Dedifferentiated amniotic fluid mesenchymal stem cell (primary cell): ENCODE results near the gene SH2D1A.
"Not testable (repeated sequence)": the region's sequence is repeated elsewhere in the genome, so short reads cannot be mapped to it uniquely, and the experiment has no call there.

Experiments
- DNase-seq: peaks from one replicate; pipeline ENCODE4 v3.0.0-alpha.2; 2016; ENCODE audit errors: extremely low spot score

Gene SH2D1A

DNA sequence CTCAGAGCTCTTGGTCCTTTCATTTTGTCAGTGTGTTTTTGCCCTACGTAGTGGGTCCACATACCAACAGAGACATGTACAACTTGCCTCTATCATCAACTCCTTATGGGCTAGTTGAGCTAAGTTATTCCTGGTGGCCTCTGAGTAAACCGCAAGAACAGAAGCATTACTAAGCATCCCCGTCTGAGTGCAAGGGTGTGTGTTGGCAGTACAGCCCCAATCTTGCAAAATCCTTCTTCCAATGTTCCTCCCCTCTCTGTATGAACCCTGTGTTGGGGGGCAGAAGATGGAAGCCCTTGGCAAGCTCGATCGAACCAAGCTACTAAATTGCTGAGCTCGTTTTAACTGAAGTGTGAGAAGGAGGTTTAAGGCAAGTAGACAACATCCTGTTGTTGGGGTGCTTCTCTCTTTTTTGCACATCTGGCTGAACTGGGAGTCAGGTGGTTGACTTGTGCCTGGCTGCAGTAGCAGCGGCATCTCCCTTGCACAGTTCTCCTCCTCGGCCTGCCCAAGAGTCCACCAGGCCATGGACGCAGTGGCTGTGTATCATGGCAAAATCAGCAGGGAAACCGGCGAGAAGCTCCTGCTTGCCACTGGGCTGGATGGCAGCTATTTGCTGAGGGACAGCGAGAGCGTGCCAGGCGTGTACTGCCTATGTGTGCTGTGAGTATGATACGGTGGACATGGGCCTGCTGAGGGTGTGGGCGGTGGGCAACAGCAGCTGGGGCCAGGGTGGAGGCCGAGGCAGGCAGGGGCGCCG is at the start of gene SH2D1A:
Gene SH2D1A (plus strand): TSS at position 447 of the 760 bp plus-strand sequence. CDS start 80 bp downstream, at position 527.
- DNase-seq, result no peak

DNA sequence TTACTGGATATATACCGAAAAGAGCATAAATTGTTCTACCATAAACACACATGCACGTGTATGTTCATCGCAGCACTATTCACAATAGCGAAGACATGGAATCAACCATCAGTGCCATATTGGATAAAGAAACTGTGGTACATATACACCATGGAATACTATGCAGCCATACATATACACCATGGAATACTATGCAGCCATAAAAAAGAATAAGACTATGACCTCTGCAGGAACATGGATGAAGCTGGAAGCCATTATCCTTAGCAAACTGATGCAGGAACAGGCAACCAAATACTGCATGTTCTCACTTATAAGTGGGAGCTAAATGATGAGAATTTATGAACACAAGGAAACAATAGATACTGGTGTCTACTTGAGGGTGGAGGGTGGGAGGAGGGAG is 47.0 kb upstream of the SH2D1A start:
- DNase-seq, result not testable (repeated sequence)

DNA sequence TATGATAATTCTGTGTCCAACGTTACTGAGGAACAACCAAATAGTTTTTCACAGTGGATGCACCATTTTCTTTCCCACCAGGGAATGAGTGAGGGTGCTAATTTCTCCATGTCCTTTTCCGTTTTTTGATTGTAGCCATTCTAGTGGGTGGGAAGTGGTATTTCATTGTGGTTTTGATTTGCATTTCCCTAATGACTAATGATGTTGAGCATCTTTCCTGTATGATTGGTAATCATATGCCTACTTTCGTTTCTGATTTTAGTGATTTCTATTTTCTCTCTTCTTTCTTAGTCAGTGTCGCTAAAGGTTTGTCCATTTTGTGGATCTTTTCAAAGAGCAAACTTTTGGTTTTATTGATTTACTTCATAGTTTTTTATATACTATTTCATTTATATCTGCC is 46.0 kb upstream of the SH2D1A start:
- DNase-seq, result no peak

DNA sequence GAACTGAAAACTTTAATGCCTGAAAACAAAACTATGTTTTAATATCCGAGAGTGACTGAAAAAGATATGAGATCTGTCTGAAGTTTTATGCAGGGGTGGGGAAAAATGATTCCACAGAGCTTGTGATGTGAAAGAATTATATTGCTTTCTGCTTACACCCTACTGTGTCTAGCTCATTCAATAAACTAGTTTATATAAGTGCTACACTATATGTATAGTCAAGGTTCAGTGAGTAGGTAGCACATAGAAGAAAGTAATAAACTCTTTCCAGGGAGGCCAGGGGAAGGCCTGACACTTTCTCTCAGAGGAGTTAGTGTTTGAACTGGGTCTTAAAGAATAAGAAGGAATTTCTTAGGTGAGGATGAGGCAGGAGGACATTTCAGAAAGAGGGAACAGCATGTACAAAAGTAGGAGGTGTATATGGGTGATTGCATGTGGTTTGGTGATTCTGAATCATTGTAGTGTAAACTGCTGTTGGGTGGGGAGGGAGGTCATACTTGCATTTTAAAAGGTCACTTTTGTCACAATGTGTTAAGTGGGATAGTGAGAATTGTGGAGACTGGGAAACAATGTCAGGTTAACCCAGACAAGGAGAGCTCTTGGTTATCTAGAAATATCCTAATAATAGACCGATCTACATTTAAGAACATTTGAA is 39.0 kb upstream of the SH2D1A start:
- no peak for DNase-seq

DNA sequence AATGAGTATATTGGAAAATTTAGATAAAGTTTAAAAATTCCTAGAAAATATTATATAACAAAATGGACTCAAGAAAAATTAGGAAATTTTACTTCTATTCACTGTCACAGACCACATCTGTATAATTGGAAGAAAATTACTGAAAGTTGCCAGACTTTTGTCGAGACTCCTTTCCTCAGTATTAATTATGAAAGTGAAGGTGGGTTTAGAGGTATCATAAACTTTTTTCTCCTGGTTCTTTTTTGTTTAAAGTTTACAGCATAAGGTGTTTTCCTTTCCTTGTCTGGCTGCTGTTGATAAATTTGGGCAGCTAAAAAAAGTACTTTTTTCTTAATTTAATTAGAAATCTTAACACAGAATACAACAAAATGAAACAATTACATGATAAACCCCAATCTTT is 20.6 kb upstream of the SH2D1A start:
- DNase-seq, result no peak

DNA sequence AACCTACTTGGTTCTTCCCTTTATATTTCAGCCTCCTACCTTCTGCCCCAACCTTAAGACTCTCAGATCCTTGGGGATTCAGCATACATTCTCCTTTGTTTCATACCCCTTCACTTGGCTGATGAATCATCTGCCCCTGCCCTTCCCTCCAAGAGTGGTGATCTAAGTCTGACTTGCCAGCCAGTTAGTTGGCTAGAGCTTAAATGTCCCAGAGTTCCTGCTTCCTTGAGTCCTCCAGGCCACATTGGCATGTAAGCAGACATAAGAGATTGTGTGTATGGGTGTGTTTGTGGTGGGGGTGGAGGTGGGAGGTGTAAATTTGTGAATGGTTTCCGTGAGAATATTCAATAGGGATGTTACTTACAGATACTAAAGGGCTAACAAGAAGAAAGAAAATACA is 17.6 kb upstream of the SH2D1A start:
- no peak for DNase-seq

DNA sequence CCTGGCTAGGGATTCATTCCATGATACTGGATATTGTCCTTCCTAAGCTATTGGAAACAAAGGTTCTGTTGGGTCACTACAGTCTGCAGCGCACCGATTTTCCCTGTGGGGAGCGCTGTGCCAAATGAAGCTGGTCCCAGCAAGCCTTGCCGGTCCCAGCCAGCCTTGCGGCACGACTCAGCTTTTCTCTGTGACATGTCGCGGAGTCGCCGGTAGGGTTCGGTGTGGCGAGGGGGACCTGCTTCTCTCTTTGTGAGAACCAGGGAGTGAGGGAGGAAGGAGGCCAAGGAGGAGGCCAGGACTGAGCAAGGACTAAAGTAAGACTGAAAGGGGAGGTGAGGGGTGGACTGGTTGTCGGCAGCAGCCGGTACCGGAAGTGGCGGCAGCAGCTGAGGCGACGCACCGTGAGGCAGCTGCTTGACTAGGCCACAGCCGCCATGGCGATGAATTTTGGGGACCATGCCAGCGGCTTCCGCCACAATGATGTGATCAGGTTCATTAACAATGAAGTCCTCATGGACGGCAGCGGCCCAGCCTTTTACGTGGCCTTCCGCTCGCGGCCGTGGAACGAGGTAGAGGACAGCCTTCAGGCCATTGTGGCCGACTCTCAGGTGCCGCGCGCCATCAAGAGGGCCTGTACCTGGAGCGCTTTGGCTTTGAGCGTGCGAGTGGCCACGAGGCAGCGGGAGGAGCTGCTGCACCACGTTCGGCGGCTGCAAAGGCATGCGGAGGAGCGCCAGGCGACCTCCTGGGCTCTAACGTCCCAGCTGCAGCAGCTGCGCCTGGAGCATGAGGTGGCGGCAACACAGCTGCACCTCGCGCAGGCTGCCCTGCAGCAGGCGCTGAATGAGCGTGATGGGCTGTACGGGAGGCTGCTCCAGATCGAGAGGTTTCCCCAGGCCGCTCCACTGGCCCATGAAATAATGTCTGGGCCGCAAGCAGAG is 13.6 kb upstream of the SH2D1A start, which contains the start of gene TEX13D:
Gene TEX13D (plus strand): TSS at position 180 of the 944 bp plus-strand sequence. CDS start 258 bp downstream, at position 438.
- no peak for DNase-seq

DNA sequence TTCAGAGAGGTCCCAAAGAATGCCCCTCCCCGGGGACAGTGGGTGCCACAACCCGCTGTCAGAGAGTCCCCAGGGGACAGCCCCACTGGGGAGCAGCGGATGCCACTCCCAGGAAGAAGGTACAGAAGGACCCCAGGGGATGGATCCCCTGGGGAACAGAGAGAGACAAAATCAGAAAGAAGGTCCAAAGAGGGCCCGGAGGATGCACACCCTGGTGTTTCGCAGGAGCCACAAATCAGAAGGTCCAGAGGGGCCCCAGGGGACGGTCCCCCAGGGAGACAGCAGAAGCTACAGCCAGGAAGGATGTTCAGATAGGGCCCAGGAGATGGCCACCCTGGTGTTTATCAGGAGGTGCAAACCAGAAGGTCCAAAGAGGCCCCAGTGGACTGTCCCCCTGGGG is 12.5 kb upstream of the SH2D1A start:
- DNase-seq, result no peak

DNA sequence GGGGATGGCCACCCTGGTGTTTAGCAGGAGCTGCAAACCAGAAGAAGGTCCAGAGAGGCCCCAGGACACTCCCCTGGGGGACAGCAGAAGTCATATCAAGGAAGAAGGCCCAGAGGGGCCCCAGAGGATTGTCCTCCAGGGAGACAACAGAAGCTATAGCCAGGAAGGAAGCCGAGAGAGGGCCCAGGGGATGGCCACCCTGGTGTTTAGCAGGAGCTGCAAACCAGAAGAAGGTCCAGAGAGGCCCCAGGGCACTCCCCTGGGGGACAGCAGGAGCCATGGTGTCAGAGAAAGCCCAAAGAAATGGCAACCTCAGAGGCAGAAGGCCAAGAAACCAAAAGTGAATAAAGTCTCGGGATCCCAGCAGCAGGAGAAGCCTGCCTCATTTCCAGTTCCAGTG is 11.8 kb upstream of the SH2D1A start:
- DNase-seq, result not testable (repeated sequence)

DNA sequence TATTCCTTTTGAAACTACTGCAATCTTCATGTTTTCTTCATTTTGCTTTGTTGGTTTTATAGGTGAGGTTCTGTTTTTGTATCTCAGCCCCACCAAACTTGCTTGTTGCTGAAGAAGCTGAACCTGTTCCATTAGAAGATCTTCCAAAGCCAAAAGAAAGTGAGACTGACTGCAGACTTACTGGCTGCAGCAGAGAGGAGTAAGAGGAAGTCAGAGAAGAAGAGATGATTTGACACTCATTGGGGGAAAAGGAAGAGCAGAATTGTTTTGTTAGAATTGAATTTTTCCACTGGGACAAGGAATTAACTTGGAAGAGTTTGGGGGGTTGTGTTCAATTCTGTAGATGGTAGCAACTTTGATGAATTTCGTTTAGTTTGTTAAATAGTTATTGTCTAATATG is 10.8 kb upstream of the SH2D1A start:
- DNase-seq, result no peak

DNA sequence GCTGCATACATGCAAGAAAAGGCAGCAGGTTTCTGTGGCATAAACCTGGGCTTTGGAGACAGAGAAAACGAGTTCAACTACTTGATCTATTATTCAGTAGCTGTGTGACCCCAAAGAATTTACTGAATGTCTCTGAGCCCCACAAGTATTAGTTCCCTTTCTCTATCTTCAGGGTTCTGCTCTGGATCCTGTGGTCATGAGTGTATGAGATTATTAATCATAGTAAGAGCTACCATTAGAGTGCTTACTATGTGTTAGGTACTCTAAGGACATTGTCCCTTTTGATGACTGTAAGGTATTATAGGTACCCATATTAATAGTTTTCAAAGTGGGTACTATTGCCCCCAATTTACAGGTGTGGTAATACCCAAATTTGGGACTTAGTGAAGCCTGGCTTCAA is 8.4 kb upstream of the SH2D1A start:
- DNase-seq, result no peak

DNA sequence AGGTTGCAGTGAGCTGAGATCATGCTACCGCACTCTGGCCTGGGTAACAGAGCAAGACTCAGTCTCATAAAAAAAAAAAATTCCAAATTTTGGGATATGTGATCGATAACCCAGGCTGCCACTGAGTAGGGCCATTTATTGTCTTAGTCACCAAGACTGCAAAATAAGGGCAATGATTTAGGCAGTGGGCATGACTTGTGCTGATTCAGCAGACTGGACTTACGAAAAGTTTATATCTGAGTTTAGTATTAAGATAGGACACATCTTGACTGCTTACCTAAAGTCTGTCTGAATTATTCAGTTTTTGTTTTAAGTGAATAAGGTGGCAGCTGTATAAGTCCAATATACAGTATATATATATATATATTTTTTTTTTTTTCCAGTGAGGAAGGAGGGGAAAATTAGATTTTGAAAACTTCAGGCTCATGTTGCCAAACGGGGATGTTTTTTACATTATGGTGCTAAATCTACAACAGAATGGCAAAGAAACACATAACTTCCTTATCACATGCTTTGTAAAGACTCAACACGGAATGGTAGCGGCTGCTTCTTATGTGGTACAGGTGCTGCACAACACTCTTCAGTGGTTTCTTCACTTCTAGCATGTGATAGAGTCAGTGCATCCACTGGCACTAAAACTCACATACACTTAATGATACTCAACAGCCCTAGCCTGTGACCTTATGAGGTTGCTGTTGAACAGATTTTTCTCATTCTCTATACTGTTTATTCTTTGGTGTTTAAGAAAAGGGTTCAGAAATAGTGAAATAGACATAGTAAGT is 7.4 kb upstream of the SH2D1A start:
- DNase-seq, result no peak

DNA sequence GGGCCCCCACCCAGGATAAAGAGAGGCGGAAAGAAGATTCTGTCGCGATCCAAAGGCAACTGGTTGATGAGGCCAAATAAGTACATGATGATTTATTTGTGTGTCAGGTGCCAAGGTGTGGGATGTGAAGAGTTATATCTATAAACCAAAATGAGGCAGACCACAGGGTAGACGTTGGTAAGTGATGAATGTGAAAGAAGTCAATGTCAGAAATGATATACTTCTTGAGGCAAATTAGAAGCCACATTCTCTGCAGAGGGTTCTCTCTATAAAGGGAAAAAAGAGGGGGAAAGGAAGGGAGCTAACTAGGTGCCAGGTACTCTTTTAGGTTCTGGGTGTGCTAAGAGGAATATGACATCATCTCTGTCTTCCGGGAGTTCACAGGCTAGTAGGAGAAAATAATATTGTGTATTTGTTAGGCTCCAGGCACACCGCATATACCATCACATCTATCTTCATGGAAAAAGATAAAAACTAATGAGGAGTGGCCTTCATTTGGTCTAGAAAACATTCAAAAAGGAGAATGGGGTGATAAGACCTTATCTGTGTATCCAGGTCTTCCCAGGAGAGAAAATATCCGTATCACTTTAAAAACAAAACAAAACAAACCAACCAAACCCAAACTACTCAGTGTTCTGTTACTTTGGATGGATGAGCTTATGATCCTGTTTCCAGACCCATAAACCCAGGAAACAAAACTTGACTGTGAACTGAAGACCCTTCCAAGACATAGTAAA is 4.8 kb upstream of the SH2D1A start:
- no peak for DNase-seq

DNA sequence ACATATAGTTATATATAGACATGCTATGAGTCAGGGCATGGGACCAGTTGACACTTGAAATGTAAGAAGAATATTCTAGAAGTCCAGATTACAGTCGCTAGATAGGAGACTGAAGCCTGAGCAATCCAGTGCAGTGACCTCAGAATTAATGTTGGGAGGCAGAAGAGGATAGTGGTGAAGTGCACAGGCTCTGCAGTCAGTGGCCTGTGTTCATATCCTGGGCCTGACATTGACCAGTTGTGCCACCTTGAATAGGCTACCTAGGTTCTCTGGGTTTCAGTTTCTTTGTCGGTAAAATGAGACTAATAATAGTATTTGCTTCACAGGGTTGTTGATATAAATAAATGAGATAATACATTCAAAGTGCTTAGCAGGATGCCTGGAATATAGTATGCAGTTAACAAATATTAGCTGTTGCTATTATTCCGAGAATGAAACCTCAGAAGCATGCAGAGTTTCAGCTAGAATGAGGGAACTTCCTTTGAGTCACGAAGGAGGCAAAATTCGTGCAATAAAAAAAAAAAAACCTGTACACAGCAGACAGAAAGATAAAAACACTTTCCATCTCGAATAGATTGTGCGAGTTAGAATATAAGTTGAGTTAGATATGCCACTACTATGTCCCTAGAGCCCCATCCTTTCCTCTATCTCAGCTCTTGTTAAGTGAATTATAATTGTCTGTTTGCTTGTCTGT is 4.0 kb upstream of the SH2D1A start:
- DNase-seq, result no peak

DNA sequence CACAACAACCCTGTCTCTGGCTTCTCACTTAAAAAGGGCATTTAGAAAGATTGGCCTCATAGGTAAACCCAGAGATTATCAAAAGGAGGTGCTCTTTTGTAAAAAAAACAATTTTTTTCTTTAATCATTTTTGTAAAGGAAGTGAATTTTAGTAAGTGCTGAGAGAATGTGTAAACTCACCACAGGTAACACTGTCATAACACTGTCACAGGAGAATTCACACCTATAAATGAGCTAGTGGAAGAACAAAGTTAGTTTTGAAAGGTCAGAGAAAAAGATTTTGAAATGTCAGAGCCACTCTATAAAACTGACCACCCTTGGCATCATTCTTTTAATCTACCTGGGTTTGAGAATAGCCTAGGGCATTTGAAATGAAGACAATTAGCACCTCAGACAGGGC is 3.3 kb upstream of the SH2D1A start:
- no peak for DNase-seq

DNA sequence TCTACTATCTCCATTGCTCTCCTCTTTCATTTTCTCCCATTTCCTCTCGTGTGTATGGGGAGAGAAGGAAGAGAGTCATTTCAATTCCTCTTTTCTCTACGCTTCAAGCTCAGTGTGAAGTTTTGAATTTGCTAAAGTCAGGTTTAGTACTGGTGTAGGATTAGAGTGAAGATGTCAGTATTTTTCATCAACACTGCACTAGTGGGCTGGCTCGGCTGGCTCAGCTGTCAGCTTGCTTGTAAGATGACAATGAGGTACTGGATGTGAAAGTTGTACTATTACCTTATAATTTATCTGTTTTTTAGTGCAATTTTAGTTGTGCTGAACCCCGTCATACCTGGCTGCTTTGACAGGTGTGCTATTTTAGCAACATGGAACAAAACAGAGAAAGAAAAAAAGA is 2.1 kb upstream of the SH2D1A start:
- no peak for DNase-seq

DNA sequence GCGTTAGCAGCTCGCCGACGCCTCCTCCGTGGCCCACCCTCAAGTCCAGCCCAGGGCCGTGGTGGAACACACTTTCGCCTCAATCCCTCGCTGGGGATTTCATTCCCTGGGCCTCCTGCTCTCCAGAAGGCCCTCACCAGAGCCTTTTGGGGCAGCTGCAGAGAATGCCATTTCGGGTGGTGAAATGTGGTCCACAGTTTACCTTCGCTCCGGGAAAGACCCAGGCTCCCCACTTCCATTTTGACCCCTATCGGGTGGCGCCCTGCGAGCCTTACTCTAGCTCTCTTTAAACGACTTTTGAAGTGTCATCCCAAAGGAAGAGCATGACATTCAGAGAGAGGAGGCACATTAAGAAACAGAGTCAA is 496 bp downstream of the SH2D1A start:
- DNase-seq, result no peak

DNA sequence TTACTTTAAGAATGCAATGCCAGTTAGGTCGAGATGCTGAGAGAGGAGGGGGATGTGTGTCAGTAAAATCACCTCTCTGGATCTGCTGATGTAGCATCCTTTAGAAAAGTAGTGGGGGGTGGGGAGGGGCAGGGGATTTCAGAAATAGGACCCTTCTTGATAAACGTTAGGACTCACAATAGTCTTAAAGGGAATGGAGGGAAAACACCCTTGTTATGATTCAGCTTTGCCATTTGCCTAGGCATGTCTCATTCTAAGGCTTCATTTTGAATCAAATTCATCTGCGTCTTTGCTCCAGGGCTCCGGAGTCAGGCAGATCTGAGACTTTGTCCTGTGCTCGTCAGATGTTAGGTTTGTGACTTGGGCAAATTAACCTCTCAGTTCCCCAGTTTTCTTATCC is 879 bp downstream of the SH2D1A start:
- DNase-seq, result no peak

DNA sequence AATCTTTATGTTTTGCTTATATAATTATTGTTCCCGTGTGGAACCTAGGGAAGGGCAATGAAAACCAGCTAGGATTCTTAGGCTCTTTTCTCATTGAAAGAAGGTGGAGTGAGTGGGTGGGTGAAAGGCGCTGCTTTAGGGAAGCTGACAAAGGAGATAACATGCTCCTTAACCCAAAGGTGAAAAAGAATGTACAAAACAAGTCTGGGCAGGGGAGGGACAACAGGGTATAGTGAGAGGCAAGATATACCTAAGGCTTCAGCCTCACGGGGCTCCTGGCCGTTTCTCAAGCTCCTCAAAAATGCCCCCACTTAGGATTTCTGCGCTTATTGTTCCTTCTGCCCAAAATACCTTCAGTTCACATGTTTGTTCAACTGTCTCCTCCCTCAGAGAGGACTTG is 1.8 kb downstream of the SH2D1A start:
- no peak for DNase-seq

DNA sequence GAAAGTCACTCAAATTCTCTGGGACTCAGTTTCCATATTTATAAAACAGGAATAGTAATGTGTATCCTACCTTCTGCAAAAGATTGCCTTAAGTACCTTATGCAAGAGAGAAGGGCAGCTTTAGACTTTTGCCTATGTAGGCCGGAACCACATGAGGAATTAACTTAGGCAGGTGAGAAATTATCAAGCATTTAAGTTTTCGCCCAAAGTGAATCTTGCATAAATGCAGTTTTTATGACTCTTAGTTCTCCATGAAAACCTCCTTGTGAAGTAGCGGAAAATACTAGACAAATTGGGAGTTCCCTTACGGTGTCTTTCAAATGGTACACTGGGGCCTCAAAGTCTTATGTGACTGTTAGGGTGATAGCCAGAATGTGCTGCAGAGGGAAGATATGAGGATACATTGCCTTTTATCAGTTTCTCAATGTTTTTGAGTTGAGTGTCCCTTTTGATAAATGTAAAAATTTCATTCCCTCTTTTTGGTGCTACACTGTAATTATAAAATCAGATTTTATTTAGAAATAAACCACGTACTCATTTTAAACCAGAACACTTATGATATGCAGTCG is 2.6 kb downstream of the SH2D1A start:
- no peak for DNase-seq
